Mesendoderm (in vitro differentiated cells): ENCODE measurements around the gene DPP9.

Experiments used
- DNase-seq: peaks from one replicate; pipeline ENCODE4 v3.0.0; 2013
- H2AK5ac ChIP-seq: 2 replicates; pipeline ENCODE4 v1.6.1; 2013; ENCODE audit warnings: low read length, inconsistent platforms
- H2BK120ac ChIP-seq: 2 replicates; pipeline ENCODE4 v1.6.1; 2013; ENCODE audit warnings: low read depth, mild to moderate bottlenecking, low read length, moderate library complexity, mixed read lengths
- H2BK15ac ChIP-seq: replicated peaks from 2 replicates; pipeline ENCODE4 v1.6.1; 2013; ENCODE audit warnings: low read depth, mild to moderate bottlenecking, moderate library complexity
- H2BK5ac ChIP-seq: 2 replicates; pipeline ENCODE4 v1.6.1; 2013; ENCODE audit warnings: low read length, inconsistent platforms
- H3K18ac ChIP-seq: 2 replicates; pipeline ENCODE4 v1.6.1; 2013; ENCODE audit warnings: mild to moderate bottlenecking, low read length, mixed read lengths
- H3K23ac ChIP-seq: one replicate; pipeline ENCODE4 v1.6.1; 2013; ENCODE audit warnings: low read length
- H3K27ac ChIP-seq: 2 replicates; pipeline ENCODE4 v1.5.1; 2013; ENCODE audit warnings: low read depth, mild to moderate bottlenecking, inconsistent platforms, low read length, moderate library complexity
- H3K27me3 ChIP-seq: 2 replicates; pipeline ENCODE4 v1.6.1; 2013; ENCODE audit warnings: low read length, control low read depth, mild to moderate bottlenecking, inconsistent platforms; ENCODE audit not compliant: insufficient read depth, poor library complexity
- H3K36me3 ChIP-seq: 2 replicates; pipeline ENCODE4 v1.6.1; 2013; ENCODE audit warnings: low read length, inconsistent platforms; ENCODE audit not compliant: control insufficient read depth, insufficient read depth
- H3K4ac ChIP-seq: one replicate; pipeline ENCODE4 v1.6.1; 2013; ENCODE audit warnings: low read depth, mild to moderate bottlenecking, low read length, moderate library complexity
- H3K4me1 ChIP-seq: 2 replicates; pipeline ENCODE4 v1.6.1; 2013; ENCODE audit warnings: low read depth, low read length, inconsistent platforms; ENCODE audit not compliant: control insufficient read depth
- H3K4me2 ChIP-seq: 2 replicates; pipeline ENCODE4 v1.6.1; 2013; ENCODE audit warnings: low read length
- H3K4me3 ChIP-seq: 2 replicates; pipeline ENCODE4 v1.5.1; 2013; ENCODE audit warnings: mild to moderate bottlenecking, low read length
- H3K56ac ChIP-seq: one replicate; pipeline ENCODE4 v1.6.1; 2013; ENCODE audit warnings: low read length
- H3K79me1 ChIP-seq: 2 replicates; pipeline ENCODE4 v1.6.1; 2013; ENCODE audit warnings: low read length, inconsistent platforms
- H3K79me2 ChIP-seq: 2 replicates; pipeline ENCODE4 v1.6.1; 2013; ENCODE audit warnings: mild to moderate bottlenecking, low read length; ENCODE audit not compliant: control insufficient read depth, insufficient read depth
- H3K9ac ChIP-seq: 2 replicates; pipeline ENCODE4 v1.6.1; 2013; ENCODE audit warnings: low read length, inconsistent platforms
- H4K5ac ChIP-seq: one replicate; pipeline ENCODE4 v1.6.1; 2013; ENCODE audit warnings: low read length
- H4K8ac ChIP-seq: one replicate; pipeline ENCODE4 v1.6.1; 2013; ENCODE audit warnings: low read depth, mild to moderate bottlenecking, control low read depth, low read length, moderate library complexity
- WGBS: extraction: QIAGEN DNeasy Blood & Tissue Kit; methylation state at CpG from one replicate; pipeline ENCODE4 v1.1.7; 2013; ENCODE audit warnings: low lambda C conversion rate, missing lambda C conversion rate; ENCODE audit not compliant: insufficient coverage; ENCODE audit errors: extremely low coverage; 5-methylcytosine and 5-hydroxymethylcytosine counted together

Gene DPP9

GRCh38 chr19:4721196-4721595, 2.4 kb downstream of the DPP9 start:
- no peak overlapping the region for H4K5ac ChIP-seq
- H3K27me3 ChIP-seq: no peaks in the 10 kb centered on the region
- no peak overlapping the region for H3K9ac ChIP-seq
- no peak overlapping the region for H3K4ac ChIP-seq
- H3K4me1 ChIP-seq: peaks cover 4% of the 10 kb centered on the region
- no peak overlapping the region for H2BK15ac ChIP-seq
- H2BK5ac ChIP-seq: no peak overlapping the region
- H3K56ac ChIP-seq: no peak overlapping the region
- no peak for DNase-seq
- H3K4me3 ChIP-seq: no peak overlapping the region
- no peak overlapping the region for H3K23ac ChIP-seq
- H2AK5ac ChIP-seq: no peak overlapping the region
- WGBS: no CpG with 5 or more reads among the region's 6 CpGs
- no peak overlapping the region for H3K18ac ChIP-seq
- H3K4me2 ChIP-seq: no peak overlapping the region
- no peak overlapping the region for H4K8ac ChIP-seq
- H3K36me3 ChIP-seq: peaks cover 2% of the 10 kb centered on the region
- H3K79me1 ChIP-seq: peaks cover 19% of the 10 kb centered on the region
- peaks cover 19% of the 10 kb centered on the region for H3K79me2 ChIP-seq
- H3K27ac ChIP-seq: no peak overlapping the region
- no peak overlapping the region for H2BK120ac ChIP-seq

DNA sequence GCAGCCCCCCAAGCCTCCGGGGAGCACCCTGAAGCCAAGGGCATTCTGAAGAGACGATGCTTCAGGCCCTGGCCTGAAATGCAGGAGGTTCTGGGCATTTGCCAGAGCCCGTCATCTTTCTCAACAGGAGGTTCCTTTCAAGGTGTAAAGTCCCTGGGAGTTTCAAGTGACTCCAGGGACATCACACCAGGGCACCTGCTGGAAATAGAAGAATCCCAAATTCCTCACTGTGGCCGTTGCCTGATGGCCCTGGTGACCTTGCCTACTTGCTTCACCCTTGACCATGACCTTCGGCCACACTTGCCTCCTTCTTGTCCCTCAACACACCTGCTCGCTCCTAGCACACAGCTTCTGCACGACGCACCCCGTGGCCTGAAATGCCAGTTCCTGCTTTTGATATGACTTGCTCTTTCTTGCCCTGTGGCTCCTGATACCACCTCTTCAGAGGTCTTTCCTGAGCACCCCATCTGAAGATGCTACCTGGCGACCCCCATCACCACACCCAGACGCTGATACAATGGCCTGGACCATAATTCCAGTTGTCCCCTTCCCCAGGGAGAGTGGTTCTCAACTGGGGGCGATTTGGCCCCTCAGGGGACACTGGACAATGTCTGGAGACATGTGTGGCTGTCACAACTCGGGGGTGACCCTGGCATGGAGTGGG, 3.5 kb downstream of the DPP9 start:
- DNase-seq: no peak
- no peak overlapping the region for H3K56ac ChIP-seq
- H3K4me2 ChIP-seq: no peak overlapping the region
- no peak overlapping the region for H3K23ac ChIP-seq
- no peak overlapping the region for H2BK15ac ChIP-seq
- H3K27me3 ChIP-seq: no peaks in the 10 kb centered on the region
- H3K18ac ChIP-seq: no peak overlapping the region
- H3K36me3 ChIP-seq: peaks cover 3% of the 10 kb centered on the region
- peaks cover 19% of the 10 kb centered on the region for H3K79me1 ChIP-seq
- H3K4ac ChIP-seq: no peak overlapping the region
- no CpG with 5 or more reads among the region's 13 CpGs for WGBS
- peaks cover 4% of the 10 kb centered on the region for H3K4me1 ChIP-seq
- no peak overlapping the region for H2BK5ac ChIP-seq
- no peak overlapping the region for H3K9ac ChIP-seq
- no peak overlapping the region for H2AK5ac ChIP-seq
- no peak overlapping the region for H3K27ac ChIP-seq
- H3K4me3 ChIP-seq: no peak overlapping the region
- H3K79me2 ChIP-seq: peaks cover 19% of the 10 kb centered on the region
- no peak overlapping the region for H2BK120ac ChIP-seq
- no peak overlapping the region for H4K8ac ChIP-seq
- no peak overlapping the region for H4K5ac ChIP-seq

GRCh38 chr19:4719499-4719866, 4.2 kb downstream of the DPP9 start:
- no peak overlapping the region for H2BK5ac ChIP-seq
- H2BK120ac ChIP-seq: no peak overlapping the region
- WGBS: no CpG with 5 or more reads among the region's 11 CpGs
- no peak overlapping the region for H4K5ac ChIP-seq
- no peak overlapping the region for H3K27ac ChIP-seq
- H3K36me3 ChIP-seq: peaks cover 5% of the 10 kb centered on the region
- H2AK5ac ChIP-seq: no peak overlapping the region
- H3K23ac ChIP-seq: no peak overlapping the region
- no peak overlapping the region for H3K4ac ChIP-seq
- no peak overlapping the region for H3K9ac ChIP-seq
- peaks cover 19% of the 10 kb centered on the region for H3K79me1 ChIP-seq
- H3K4me1 ChIP-seq: peaks cover 4% of the 10 kb centered on the region
- no peak overlapping the region for H3K4me2 ChIP-seq
- H3K18ac ChIP-seq: no peak overlapping the region
- H3K4me3 ChIP-seq: no peak overlapping the region
- no peaks in the 10 kb centered on the region for H3K27me3 ChIP-seq
- DNase-seq: no peak
- H3K56ac ChIP-seq: no peak overlapping the region
- H2BK15ac ChIP-seq: no peak overlapping the region
- peaks cover 19% of the 10 kb centered on the region for H3K79me2 ChIP-seq
- no peak overlapping the region for H4K8ac ChIP-seq

DNA sequence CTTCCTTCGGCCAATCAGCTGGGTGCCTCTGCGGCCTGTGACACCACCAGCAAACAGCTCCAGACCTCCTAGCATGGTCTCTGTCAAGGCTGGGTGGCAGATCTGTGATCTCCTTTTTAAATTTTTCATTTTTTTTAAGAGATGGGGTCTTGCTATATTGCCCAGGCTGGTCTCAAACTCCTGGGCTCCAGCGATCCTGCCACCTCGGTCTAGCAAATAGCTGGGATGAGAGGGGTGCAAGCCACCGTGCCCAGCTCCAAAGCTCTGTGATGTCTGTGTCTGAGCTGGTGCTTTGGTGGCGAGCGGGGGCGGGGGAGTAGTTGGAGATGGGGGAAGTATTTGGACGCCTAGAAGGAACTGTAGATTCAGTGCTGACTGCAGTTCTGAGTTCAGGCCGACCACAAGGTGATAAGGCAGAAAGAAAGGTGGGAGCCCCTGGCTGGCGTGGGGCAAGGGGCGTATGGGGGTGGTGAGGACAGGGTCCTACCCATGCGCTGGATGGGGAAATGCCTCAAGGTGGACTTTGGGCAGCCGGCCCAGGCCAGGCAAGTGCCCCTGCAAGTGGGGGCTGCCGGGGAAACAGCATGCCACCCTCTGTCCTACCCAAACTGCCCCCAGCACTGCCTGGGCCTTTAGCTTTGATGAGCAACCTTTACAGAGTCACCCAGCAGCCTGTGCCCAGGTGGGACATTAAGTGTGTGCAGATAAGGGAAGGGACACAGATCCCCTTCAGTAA, 5.5 kb downstream of the DPP9 start:
- H3K23ac ChIP-seq: no peak overlapping the region
- H3K4me3 ChIP-seq: no peak overlapping the region
- no peak overlapping the region for H3K27ac ChIP-seq
- H3K27me3 ChIP-seq: no peaks in the 10 kb centered on the region
- H3K56ac ChIP-seq: no peak overlapping the region
- no peak overlapping the region for H3K4me2 ChIP-seq
- no peak overlapping the region for H4K8ac ChIP-seq
- H4K5ac ChIP-seq: no peak overlapping the region
- H2BK120ac ChIP-seq: no peak overlapping the region
- H2BK15ac ChIP-seq: no peak overlapping the region
- peaks cover 4% of the 10 kb centered on the region for H3K4me1 ChIP-seq
- DNase-seq: no peak
- no peak overlapping the region for H3K4ac ChIP-seq
- peaks cover 7% of the 10 kb centered on the region for H3K36me3 ChIP-seq
- no peak overlapping the region for H3K18ac ChIP-seq
- H3K79me1 ChIP-seq: peaks cover 17% of the 10 kb centered on the region
- H2AK5ac ChIP-seq: no peak overlapping the region
- peaks cover 17% of the 10 kb centered on the region for H3K79me2 ChIP-seq
- no peak overlapping the region for H3K9ac ChIP-seq
- H2BK5ac ChIP-seq: no peak overlapping the region
- WGBS: no CpG with 5 or more reads among the region's 15 CpGs

DNA sequence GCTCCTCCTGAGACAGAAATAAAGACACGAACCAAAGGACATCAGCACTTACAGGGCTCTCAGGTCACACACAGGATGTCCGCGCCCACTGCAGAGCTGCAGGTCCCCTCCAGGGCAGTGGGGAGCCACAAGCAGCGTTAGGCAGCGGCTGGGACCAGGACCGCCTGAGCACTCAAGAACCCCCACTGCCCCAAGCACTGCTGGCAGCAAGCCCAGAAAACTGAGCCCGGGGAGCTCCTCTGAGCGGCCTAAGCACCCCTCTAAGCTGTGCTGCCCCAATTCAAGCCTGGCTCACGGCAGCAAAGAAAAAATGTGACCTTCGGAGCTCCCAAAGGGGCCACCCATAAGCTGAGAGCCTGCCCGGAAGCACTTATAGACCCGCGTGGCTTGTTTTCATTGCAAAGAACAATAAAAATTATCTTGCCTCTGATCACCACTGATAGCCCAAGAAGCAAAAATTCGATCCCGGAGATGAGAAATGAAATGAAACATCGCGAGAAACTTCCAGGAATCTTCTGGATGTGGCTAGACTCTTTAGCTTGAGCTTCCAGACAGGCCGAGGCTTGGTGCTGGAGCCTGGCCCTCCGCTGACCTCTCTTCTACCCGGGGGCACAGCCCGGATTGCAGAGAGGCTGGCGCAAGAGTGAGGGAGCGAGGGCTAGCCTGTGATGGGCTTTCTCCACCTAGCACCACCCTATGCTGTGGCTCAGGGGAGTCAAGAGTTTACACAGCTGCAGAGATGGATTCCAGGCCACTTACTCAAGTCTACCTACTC, 6.3 kb downstream of the DPP9 start:
- H2BK120ac ChIP-seq: no peak overlapping the region
- H3K4me1 ChIP-seq: no peaks in the 10 kb centered on the region
- H4K5ac ChIP-seq: no peak overlapping the region
- WGBS: no CpG with 5 or more reads among the region's 23 CpGs
- no peak overlapping the region for H3K23ac ChIP-seq
- no peak overlapping the region for H2BK5ac ChIP-seq
- no peak overlapping the region for H4K8ac ChIP-seq
- H3K79me1 ChIP-seq: peaks cover 9% of the 10 kb centered on the region
- no peak overlapping the region for H3K9ac ChIP-seq
- no peak overlapping the region for H2BK15ac ChIP-seq
- H2AK5ac ChIP-seq: no peak overlapping the region
- no peak overlapping the region for H3K18ac ChIP-seq
- peaks cover 9% of the 10 kb centered on the region for H3K36me3 ChIP-seq
- no peaks in the 10 kb centered on the region for H3K27me3 ChIP-seq
- H3K4ac ChIP-seq: no peak overlapping the region
- peaks cover 9% of the 10 kb centered on the region for H3K79me2 ChIP-seq
- no peak overlapping the region for H3K27ac ChIP-seq
- no peak overlapping the region for H3K56ac ChIP-seq
- no peak for DNase-seq
- no peak overlapping the region for H3K4me3 ChIP-seq
- H3K4me2 ChIP-seq: no peak overlapping the region
